NCI-H1930 (cell line): ENCODE measurements around the gene FOXN1.
"Not testable (repeated sequence)": the region's sequence is repeated elsewhere in the genome, so short reads cannot be mapped to it uniquely, and the experiment has no call there.

Experiments
- DNase-seq, 2 experiments: peaks; one replicate each; lab custom pipeline; 2025; lab: John Stamatoyannopoulos, UW

The FOXN1 gene

GRCh38 chr17:28505986-28506665, at the start of gene FOXN1:
FOXN1 (plus strand) TSS chr17:28506348; CDS start chr17:28523970, 17,622 bp downstream.
- no peak for DNase-seq

- no peak for DNase-seq
These were observed 48.3 kb upstream of the FOXN1 start for GRCh38 chr17:28457890-28458289.

- DNase-seq = not testable (repeated sequence)
These were observed 47.3 kb upstream of the FOXN1 start for GRCh38 chr17:28458881-28459280.

GRCh38 chr17:28460901-28461300, 45.2 kb upstream of the FOXN1 start:
- DNase-seq = no peak

GRCh38 chr17:28466001-28466400, 40.1 kb upstream of the FOXN1 start:
- no peak for DNase-seq

- no peak for DNase-seq
These were observed 39.6 kb upstream of the FOXN1 start for GRCh38 chr17:28466521-28467048.

GRCh38 chr17:28467456-28468025, 38.6 kb upstream of the FOXN1 start:
- no peak for DNase-seq

GRCh38 chr17:28468033-28468735, 38.0 kb upstream of the FOXN1 start:
- not testable (repeated sequence) for DNase-seq

GRCh38 chr17:28468781-28469180, 37.4 kb upstream of the FOXN1 start:
- DNase-seq = no peak

GRCh38 chr17:28469376-28469775, 36.8 kb upstream of the FOXN1 start:
- no peak for DNase-seq

GRCh38 chr17:28470266-28470913, 35.8 kb upstream of the FOXN1 start:
- no peak for DNase-seq

GRCh38 chr17:28470914-28471366, 35.2 kb upstream of the FOXN1 start:
- no peak for DNase-seq

GRCh38 chr17:28471531-28472342, 34.4 kb upstream of the FOXN1 start:
- DNase-seq = no peak

GRCh38 chr17:28472871-28473497, 33.2 kb upstream of the FOXN1 start:
- DNase-seq = no peak

GRCh38 chr17:28473542-28473941, 32.6 kb upstream of the FOXN1 start, which contains the start of gene SLC13A2:
SLC13A2 (plus strand) TSS chr17:28473644; CDS start chr17:28473713, 69 bp downstream.
- no peak for DNase-seq

- no peak for DNase-seq
These were observed 32.0 kb upstream of the FOXN1 start for GRCh38 chr17:28474111-28474531.

- no peak for DNase-seq
These were observed 30.8 kb upstream of the FOXN1 start for GRCh38 chr17:28475151-28475900.

GRCh38 chr17:28476076-28476865, 29.9 kb upstream of the FOXN1 start:
- DNase-seq = no peak

- no peak for DNase-seq
These were observed 28.2 kb upstream of the FOXN1 start for GRCh38 chr17:28477928-28478327.
